ENCODE data around the gene ANKFN1. TPM values are rescaled to one million over a fixed set of nuclear protein-coding genes. Genes with fewer than 3 reads are reported as not detected.

Gene ANKFN1
- total RNA-seq, 2 donors from 2014 or later: 0.52 to 0.58 TPM

DNA sequence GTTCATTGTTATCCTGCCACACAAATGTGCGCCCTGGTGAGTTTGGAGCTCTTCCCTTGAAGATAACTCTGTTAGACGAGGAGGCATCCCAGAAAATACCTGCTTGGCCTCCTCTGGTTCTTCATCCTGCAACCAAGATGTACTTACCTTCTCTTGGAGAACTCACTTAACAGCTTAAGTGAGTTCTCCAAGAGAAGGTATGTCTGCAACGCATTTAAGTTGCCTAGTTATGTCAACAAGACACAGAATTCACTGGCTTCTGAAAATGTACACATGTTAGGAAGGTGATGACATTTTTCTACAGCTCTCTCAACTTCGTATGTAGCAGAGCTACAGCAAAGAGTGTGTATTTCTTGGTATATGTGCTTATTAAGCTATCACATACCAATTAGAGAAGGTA lies 361.6 kb downstream of the ANKFN1 start:
- H3K27ac ChIP-seq: no peak overlapping the region
- intact Hi-C loops (cut with DNase I): no loop called here
- no peaks in the 10 kb centered on the region for H3K27me3 ChIP-seq

GRCh38 chr17:56521414-56522141 lies 368.3 kb downstream of the ANKFN1 start:
- H3K27ac ChIP-seq: no peak overlapping the region
- no peak overlapping the region for H3K9ac ChIP-seq (ENCODE audit: low read depth in 2 of 2, low read length in 2 of 2)
- no peaks in the 10 kb centered on the region for H3K27me3 ChIP-seq
- H3K4me3 ChIP-seq: no peak overlapping the region
- H3K36me3 ChIP-seq: no peaks in the 10 kb centered on the region
- intact Hi-C loops (cut with DNase I): no loop called here
- DNase-seq: no peak
- H3K4me1 ChIP-seq: no peaks in the 10 kb centered on the region
- H3K9me3 ChIP-seq: no peaks in the 10 kb centered on the region
- no peak for TF ChIP-seq CTCF (IDR thresholded peaks at IDR 0.05)

More for the DNA sequence above, 361.6 kb downstream of the ANKFN1 start:
- no peaks in the 10 kb centered on the region for H3K9me3 ChIP-seq
- no peak for DNase-seq
- TF ChIP-seq CTCF (IDR thresholded peaks at IDR 0.05): no peak
- no peaks in the 10 kb centered on the region for H3K4me1 ChIP-seq
- no peak overlapping the region for H3K4me3 ChIP-seq
- no peak overlapping the region for H3K9ac ChIP-seq (ENCODE audit: low read depth in 2 of 2, low read length in 2 of 2)
- no peaks in the 10 kb centered on the region for H3K36me3 ChIP-seq

DNA sequence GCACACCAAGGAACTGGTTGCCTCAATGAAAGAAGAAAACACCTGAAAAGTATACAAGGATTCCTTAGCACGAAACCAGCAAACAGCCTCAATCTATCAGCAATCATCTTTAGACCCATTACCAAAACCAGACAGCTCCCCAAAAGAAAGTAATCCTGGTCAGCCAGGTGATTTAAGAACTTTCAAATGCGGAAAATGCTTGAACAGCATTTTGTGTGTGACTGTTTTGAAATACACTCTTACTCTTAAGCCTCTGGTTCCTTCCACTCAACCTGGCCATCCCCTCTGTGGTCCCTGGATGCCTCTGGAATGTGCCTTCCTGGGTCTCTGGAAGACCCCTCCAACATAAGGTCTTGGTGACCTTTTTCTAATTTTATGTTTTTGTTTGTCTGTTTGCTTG lies 369.8 kb downstream of the ANKFN1 start:
- H3K4me1 ChIP-seq: no peaks in the 10 kb centered on the region
- intact Hi-C loops (cut with DNase I): no loop called here

DNA sequence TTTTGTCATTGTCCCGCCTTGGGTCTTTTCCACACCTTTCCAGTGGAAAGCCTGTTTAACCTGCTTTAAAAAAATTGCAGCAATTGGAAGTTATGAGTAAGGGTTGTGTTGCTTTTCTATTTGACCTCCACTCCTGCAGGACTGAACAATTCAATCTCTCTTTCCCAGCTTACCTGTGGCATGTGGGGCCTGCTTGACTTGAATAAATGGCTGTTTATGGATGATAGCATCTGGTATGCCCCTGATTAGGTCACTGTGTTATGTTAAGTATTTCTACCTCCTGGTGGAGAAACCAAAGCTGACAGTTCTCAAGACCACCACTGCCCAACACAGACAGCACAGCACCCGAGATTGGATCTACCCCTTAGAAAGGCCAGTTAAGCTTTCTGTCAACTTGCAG lies 375.4 kb downstream of the ANKFN1 start:
- no peak overlapping the region for H3K9ac ChIP-seq (ENCODE audit: low read depth in 2 of 2, low read length in 2 of 2)
- H3K27me3 ChIP-seq: no peaks in the 10 kb centered on the region
- H3K36me3 ChIP-seq: no peaks in the 10 kb centered on the region
- no peak overlapping the region for H3K4me3 ChIP-seq
- intact Hi-C loops (cut with DNase I): no loop called here
- TF ChIP-seq CTCF (IDR thresholded peaks at IDR 0.05): no peak
- DNase-seq: no peak
- H3K4me1 ChIP-seq: no peaks in the 10 kb centered on the region
- no peaks in the 10 kb centered on the region for H3K9me3 ChIP-seq
- no peak overlapping the region for H3K27ac ChIP-seq

More for the DNA sequence above, 369.8 kb downstream of the ANKFN1 start:
- Histone ChIP-seq H3K4me3 (no peak overlapping the region), H3K36me3 (no peaks in the 10 kb centered on the region), H3K27me3 (no peaks in the 10 kb centered on the region), H3K9ac (ENCODE audit: low read depth in 2 of 2, low read length in 2 of 2) (no peak overlapping the region), H3K27ac (no peak overlapping the region), H3K9me3 (no peaks in the 10 kb centered on the region)
- no peak for DNase-seq
- TF ChIP-seq CTCF (IDR thresholded peaks at IDR 0.05): no peak

GRCh38 chr17:56532926-56533325 lies 379.7 kb downstream of the ANKFN1 start:
- no peak for TF ChIP-seq CTCF (IDR thresholded peaks at IDR 0.05)
- H3K27ac ChIP-seq: no peak overlapping the region
- no peak overlapping the region for H3K4me3 ChIP-seq
- intact Hi-C loops (cut with DNase I): no loop called here
- H3K27me3 ChIP-seq: no peaks in the 10 kb centered on the region
- no peak for DNase-seq
- H3K36me3 ChIP-seq: no peaks in the 10 kb centered on the region
- H3K9ac ChIP-seq (ENCODE audit: low read depth in 2 of 2, low read length in 2 of 2): no peak overlapping the region
- H3K4me1 ChIP-seq: no peaks in the 10 kb centered on the region
- H3K9me3 ChIP-seq: no peaks in the 10 kb centered on the region
